Transverse colon (tissue), 4 donors: ENCODE results near the gene USF1. TPM values are rescaled to one million over a fixed set of nuclear protein-coding genes. Genes with fewer than 3 reads are reported as not detected.

ENCODE experiments used
- DNase-seq: peaks from one replicate; pipeline ENCODE4 v3.0.0-alpha.2; 2019
- H3K27ac ChIP-seq, 4 donors: fragments of 200-600 bp; sonication (generic); 2 replicates each; pipeline ENCODE4 v1.5.1; 2016 to 2018; ENCODE audit warnings: inconsistent platforms in 4 of 4
- H3K27me3 ChIP-seq: fragments of 200-600 bp; sonication (generic); 2 replicates; pipeline ENCODE4 v1.5.1; 2017; ENCODE audit warnings: inconsistent platforms
- H3K36me3 ChIP-seq, 4 donors: fragments of 200-600 bp; sonication (generic); 2 replicates each; pipeline ENCODE4 v1.5.1; 2017 to 2019; ENCODE audit warnings: inconsistent platforms in 4 of 4
- H3K4me1 ChIP-seq, 4 donors: fragments of 200-600 bp; sonication (generic); 2 replicates each; pipeline ENCODE4 v1.5.1; 2017 to 2020; ENCODE audit warnings: inconsistent platforms in 4 of 4
- H3K4me3 ChIP-seq, 4 donors: fragments of 200-600 bp; sonication (generic); 1 replicate in 1 of 4; 2 replicates in 3 of 4; pipeline versions ENCODE4 v1.5.1 to v1.6.1; 2017 to 2019; ENCODE audit warnings: inconsistent platforms in 4 of 4
- H3K9me3 ChIP-seq, 2 donors: fragments of 200-600 bp; sonication (generic); 2 replicates each; pipeline ENCODE4 v1.5.1; 2017 to 2019; ENCODE audit warnings: inconsistent platforms in 2 of 2
- EP300 ChIP-seq: sonication (generic); formaldehyde crosslinking; IDR thresholded peaks from one replicate; pipeline ENCODE4 v1.6.1; 2017; ENCODE audit warnings: antibody characterized with exemption, low read depth
- POLR2A ChIP-seq: fragments of 450-650 bp; IDR thresholded peaks from one replicate; pipeline ENCODE4 v1.6.1; 2016; ENCODE audit warnings: antibody characterized with exemption, mild to moderate bottlenecking, moderate library complexity
- POLR2AphosphoS5 ChIP-seq, 3 donors: sonication (generic); formaldehyde crosslinking; IDR thresholded peaks; one replicate each; pipeline ENCODE4 v1.6.1; 2016; ENCODE audit warnings: antibody characterized with exemption in 3 of 3
- WGBS, 2 donors: methylation state at CpG; one replicate each; pipeline ENCODE4 v1.1.5; 2018; ENCODE audit warnings: low coverage in 1 of 2; 5-methylcytosine and 5-hydroxymethylcytosine counted together
- in situ Hi-C, 4 donors: fragments of 200-750 bp; cut with MboI; loops; one replicate each; pipeline versions ENCODE4 v1.15.0 to v1.15.1; 2017; ENCODE audit warnings: low sequenced_read_pairs in 3 of 4, low pct_ligation_motif_present in 1 of 4, low pct_unique_long_range_greater_than_20kb in 1 of 4
- intact Hi-C: fragments of 100-400 bp; cut with DNase I; formaldehyde crosslinking; loops from one replicate; pipeline ENCODE4 v1.15.1; 2023; ENCODE audit warnings: low total_unique reads
- total RNA-seq, 4 donors: library from RNA; depleted of rRNA; stranded (reverse); fragments of >200 nt; gene quantifications; one replicate each; pipeline ENCODE4 v1.1.0, GENCODE V29; 2016
- TF ChIP-seq, protein P1 (sequence below), 5 experiments: fragments of 200-600 bp in 3 of 5; fragments of 450-650 bp in 2 of 5; sonication (generic) in 3 of 5; IDR thresholded peaks; 1 replicate in 2 of 5; 2 replicates in 3 of 5; pipeline ENCODE4 v1.5.1; 2016 to 2017; ENCODE audit warnings: antibody characterized with exemption in 5 of 5, inconsistent platforms in 3 of 5, mild to moderate bottlenecking in 2 of 5, moderate library complexity in 1 of 5

USF1 gene
- total RNA-seq, 4 donors from 2014 or later: 34.4 to 78.2 (median 64.9) TPM

DNA sequence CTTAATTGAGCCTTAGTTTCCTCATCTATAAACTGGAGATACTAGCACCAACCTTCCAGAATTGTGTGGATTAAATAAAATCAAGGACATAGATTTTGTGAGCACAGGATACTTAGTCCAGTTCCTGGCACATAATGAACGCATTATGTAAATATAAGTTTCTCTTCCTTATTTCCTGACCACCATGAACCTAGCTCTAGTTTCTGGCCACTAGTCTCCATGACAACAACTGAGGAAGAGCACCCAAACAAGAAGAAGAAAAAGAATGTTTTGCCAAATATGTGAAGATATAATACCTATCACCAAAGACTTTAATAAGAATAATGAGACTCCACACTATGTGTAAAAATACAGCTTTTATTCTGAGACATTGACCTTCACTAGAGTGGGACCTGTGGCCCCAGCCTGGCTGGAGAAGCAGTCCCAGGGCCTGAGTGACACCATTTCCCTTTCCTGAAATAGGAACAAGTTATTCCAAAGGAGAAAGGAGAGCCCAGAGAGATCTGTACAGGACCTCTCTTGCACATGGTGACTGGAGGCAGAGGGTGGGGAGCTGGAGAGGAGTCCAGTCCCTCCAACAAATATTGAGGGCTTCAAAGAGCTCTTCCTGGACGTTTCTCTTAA lies 940 bp upstream of the USF1 start:
- Histone ChIP-seq H3K27me3 (no peaks in the 10 kb centered on the region), H3K4me3 (peak overlapping the region in 3 of 4 donors; percentile 85 to 99 (median 94)), H3K4me1 (peaks cover 5 to 19% (median 14%) of the 10 kb centered on the region in 4 donors), H3K27ac (peak overlapping the region; percentile 97 to 100 (median 98)), H3K9me3 (no peaks in the 10 kb centered on the region), H3K36me3 (peaks cover 0 to 10% (median 0%) of the 10 kb centered on the region in 4 donors)
- whole genome bisulfite sequencing, 2 donors: 30 to 76% methylated on average over 2 of the region's 2 CpGs
- no peak for TF ChIP-seq EP300
- TF ChIP-seq, protein P1, sequence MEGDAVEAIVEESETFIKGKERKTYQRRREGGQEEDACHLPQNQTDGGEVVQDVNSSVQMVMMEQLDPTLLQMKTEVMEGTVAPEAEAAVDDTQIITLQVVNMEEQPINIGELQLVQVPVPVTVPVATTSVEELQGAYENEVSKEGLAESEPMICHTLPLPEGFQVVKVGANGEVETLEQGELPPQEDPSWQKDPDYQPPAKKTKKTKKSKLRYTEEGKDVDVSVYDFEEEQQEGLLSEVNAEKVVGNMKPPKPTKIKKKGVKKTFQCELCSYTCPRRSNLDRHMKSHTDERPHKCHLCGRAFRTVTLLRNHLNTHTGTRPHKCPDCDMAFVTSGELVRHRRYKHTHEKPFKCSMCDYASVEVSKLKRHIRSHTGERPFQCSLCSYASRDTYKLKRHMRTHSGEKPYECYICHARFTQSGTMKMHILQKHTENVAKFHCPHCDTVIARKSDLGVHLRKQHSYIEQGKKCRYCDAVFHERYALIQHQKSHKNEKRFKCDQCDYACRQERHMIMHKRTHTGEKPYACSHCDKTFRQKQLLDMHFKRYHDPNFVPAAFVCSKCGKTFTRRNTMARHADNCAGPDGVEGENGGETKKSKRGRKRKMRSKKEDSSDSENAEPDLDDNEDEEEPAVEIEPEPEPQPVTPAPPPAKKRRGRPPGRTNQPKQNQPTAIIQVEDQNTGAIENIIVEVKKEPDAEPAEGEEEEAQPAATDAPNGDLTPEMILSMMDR (IDR thresholded peaks at IDR 0.05): no peak
- TF ChIP-seq POLR2AphosphoS5 (IDR thresholded peaks at IDR 0.05): no peak
- TF ChIP-seq POLR2A: no peak
- intact Hi-C loops (no loop called here), in situ Hi-C loops (no loop called here)
- DNase-seq: no peak

DNA sequence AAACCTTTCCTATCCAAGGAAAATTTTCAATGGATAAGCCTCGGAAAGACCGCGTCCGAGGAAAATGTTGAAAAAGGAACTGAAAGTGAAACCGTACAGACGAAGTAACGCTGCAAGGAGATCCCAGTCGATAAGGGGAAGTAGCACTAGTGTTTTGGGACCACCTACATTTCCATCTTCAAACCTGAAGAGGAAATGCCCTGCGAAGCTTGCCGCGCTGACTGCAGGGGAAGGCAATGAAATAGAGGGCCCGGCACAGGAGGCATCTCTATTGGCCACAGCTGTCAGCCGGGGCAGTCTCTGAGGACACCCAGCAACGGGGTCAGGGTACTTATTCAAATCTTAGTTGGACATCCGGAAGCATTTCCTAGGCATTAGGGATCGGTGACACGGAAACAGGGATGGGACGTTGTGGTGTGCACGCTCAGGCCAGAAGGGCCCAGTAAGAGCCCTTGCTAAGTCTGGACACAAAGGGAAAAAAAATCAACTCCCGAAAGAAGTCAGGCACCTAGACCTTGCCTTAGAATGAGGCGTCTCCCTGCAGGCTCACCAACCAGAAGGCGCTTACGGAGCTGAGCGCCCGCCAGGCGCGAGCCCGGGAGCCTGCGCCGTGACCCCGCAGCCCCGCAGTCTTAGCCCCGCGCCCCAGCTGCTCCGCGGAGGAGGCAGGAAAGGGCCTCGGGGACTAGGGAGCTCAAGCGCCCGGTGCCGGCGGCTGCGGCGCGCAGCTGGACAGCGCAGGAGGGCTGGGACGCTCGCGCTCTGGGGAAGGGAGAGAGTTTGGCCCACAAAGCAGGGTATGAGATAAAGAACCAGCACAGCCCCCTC lies 655 bp downstream of the USF1 start:
- Histone ChIP-seq H3K9me3 (no peaks in the 10 kb centered on the region), H3K36me3 (peaks cover 0 to 21% (median 2%) of the 10 kb centered on the region in 4 donors), H3K27me3 (no peaks in the 10 kb centered on the region), H3K4me3 (peak overlapping the region; percentile 72 to 99 (median 90)), H3K27ac (peak overlapping the region; percentile 97 to 100 (median 98)), H3K4me1 (peaks cover 5 to 20% (median 15%) of the 10 kb centered on the region in 4 donors)
- WGBS, 2 donors: 0 to 1% methylated on average over 12 to 37 of the region's 48 CpGs
- intact Hi-C loops: no loop called here
- in situ Hi-C loops: no loop called here
- TF ChIP-seq EP300 (no peak), POLR2AphosphoS5 (IDR thresholded peaks at IDR 0.05) (peak; percentile 66 to 84 (median 83)), POLR2A (peak; percentile 50)
- TF ChIP-seq, protein P1 (IDR thresholded peaks at IDR 0.05): no peak
- peak; percentile 82 for DNase-seq

DNA sequence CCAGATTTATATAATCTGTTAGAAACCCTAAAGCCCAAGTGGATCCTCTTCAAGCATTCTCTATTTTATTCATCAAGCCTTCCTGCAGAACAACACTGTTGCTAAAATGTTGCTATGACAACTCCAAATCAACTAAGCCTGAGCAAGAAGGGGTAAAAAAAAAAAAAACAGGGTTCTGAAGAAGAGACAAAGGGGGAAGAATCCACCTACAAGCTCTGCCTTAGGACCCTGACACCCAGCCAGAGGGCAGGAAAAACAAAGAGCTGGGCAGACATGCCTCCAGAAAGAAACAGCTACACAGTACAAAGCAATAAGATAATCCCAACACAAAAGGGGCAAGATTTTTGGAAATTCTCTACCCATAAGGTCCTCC lies 1.3 kb downstream of the USF1 start:
- Histone ChIP-seq H3K27ac (peak overlapping the region; percentile 97 to 100 (median 98)), H3K27me3 (no peaks in the 10 kb centered on the region), H3K4me1 (peaks cover 5 to 26% (median 20%) of the 10 kb centered on the region in 4 donors), H3K9me3 (no peaks in the 10 kb centered on the region), H3K4me3 (peak overlapping the region; percentile 72 to 99 (median 90)), H3K36me3 (peaks cover 0 to 27% (median 5%) of the 10 kb centered on the region in 4 donors)
- TF ChIP-seq EP300: no peak
- no peak for TF ChIP-seq POLR2A
- TF ChIP-seq, protein P1 (IDR thresholded peaks at IDR 0.05): no peak
- no peak for TF ChIP-seq POLR2AphosphoS5 (IDR thresholded peaks at IDR 0.05)
- DNase-seq: no peak
- in situ Hi-C loops: no loop called here
- intact Hi-C loops: no loop called here

DNA sequence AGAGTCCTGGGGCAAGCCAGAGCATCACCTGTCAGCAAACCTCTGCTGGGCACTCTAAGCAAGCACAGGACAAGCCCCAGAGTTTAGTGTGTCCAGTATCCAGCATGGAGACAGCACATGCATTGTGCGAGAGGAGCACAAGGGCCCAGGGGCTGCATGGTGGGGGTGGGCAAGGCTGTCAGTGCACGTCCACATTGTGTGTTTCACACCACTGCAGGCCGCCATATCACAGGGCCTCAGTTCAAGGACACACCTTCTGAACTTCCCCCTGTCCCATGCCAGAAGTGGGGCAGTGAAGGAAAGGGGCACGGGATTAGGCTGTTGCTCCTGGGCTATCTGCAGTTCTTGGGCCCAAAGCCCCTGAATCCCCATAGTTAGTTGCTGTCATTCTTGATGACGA lies 6.2 kb downstream of the USF1 start:
- TF ChIP-seq POLR2A (no peak), POLR2AphosphoS5 (IDR thresholded peaks at IDR 0.05) (no peak), EP300 (no peak)
- TF ChIP-seq, protein P1 (IDR thresholded peaks at IDR 0.05): no peak
- Histone ChIP-seq H3K4me3 (no peak overlapping the region), H3K27me3 (no peaks in the 10 kb centered on the region), H3K27ac (peak overlapping the region; percentile 84 to 92 (median 86)), H3K4me1 (peaks cover 5 to 34% (median 29%) of the 10 kb centered on the region in 4 donors), H3K36me3 (peaks cover 0 to 27% (median 6%) of the 10 kb centered on the region in 4 donors), H3K9me3 (no peaks in the 10 kb centered on the region)
- no peak for DNase-seq
- WGBS, 2 donors: 67% methylated on average over 5 of the region's 5 CpGs; no CpG with 5 or more reads in 1 of the 2 donors
- in situ Hi-C loops: no loop called here
- intact Hi-C loops: no loop called here
